AG04449 (cell line): ENCODE measurements around the gene MRE11.

Experiments used
- CTCF ChIA-PET: fragments of 350-600 bp; formaldehyde crosslinking; extraction: SDS; loops from one replicate; lab custom pipeline; 2021; ENCODE audit warnings: antibody characterized with exemption; lab: Yijun Ruan, JAX
- POLR2A ChIA-PET: fragments of 400-600, 350-600 bp; formaldehyde crosslinking; extraction: SDS; loops from one replicate; lab custom pipeline; 2020; ENCODE audit warnings: antibody characterized with exemption, inconsistent platforms; lab: Yijun Ruan, JAX
- DNase-seq: peaks from one replicate; pipeline ENCODE4 v3.0.0-alpha.2; 2010; ENCODE audit warnings: low read depth, low spot score
- H3K4me3 ChIP-seq: 2 replicates; pipeline ENCODE4 v1.5.1; 2011; ENCODE audit warnings: low read depth, mild to moderate bottlenecking, control low read depth, low read length
- TF ChIP-seq, protein P1 (sequence below): IDR thresholded peaks from one replicate; pipeline ENCODE4 v1.5.1; 2011; ENCODE audit warnings: mild to moderate bottlenecking, moderate library complexity, low read length, control low read depth, inconsistent platforms; ENCODE audit not compliant: insufficient read depth; ENCODE audit errors: missing control alignments

MRE11 gene

DNA sequence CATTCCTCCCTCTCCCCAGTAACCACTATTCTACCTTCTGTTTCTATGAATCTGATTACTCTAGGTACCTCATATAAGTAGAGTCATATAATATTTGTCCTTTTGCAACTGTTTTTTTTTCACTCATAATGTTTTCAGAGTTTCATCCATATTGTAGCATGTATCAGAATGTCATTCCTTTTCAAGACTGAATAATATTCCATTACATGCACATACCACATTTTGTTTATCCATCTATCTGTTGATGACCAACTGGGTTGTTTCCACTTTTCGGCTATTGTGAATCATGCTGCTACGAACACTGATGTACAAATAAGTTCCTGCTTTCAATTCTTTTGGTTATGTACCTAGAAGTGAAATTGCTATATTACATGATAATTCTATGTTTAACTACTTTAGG, 40.7 kb downstream of the MRE11 start:
- ChIA-PET POLR2A (no interaction called here), CTCF (no interaction called here)
- TF ChIP-seq, protein P1, sequence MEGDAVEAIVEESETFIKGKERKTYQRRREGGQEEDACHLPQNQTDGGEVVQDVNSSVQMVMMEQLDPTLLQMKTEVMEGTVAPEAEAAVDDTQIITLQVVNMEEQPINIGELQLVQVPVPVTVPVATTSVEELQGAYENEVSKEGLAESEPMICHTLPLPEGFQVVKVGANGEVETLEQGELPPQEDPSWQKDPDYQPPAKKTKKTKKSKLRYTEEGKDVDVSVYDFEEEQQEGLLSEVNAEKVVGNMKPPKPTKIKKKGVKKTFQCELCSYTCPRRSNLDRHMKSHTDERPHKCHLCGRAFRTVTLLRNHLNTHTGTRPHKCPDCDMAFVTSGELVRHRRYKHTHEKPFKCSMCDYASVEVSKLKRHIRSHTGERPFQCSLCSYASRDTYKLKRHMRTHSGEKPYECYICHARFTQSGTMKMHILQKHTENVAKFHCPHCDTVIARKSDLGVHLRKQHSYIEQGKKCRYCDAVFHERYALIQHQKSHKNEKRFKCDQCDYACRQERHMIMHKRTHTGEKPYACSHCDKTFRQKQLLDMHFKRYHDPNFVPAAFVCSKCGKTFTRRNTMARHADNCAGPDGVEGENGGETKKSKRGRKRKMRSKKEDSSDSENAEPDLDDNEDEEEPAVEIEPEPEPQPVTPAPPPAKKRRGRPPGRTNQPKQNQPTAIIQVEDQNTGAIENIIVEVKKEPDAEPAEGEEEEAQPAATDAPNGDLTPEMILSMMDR, result no peak
- DNase-seq, result no peak
- no peak overlapping the region for H3K4me3 ChIP-seq

DNA sequence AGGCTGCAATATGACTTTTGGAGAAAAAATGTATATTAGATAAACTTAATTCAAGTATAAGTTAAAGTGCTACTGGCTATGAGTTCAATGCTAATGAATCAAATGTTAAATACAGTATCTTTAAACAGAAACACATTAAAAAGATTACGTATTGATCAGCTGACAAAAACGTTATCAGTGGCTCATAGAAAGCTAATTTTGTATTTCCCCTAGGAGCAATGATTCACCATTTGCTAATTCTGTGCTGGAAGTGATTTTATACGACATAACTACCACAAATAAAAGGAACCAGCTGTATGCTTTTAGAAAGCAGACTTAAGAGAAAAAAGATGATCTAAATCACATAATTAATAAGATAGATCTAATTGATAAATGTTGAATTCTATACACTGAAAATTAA, 43.6 kb downstream of the MRE11 start:
- no peak overlapping the region for H3K4me3 ChIP-seq
- ChIA-PET POLR2A (no interaction called here), CTCF (interaction anchor here (1.7 to 2.3 kb wide), 2 partner anchors 267 to 555 kb away, joined by 7 to 10 read pairs; no protein-coding TSS in a partner anchor)
- TF ChIP-seq, protein P1, result no peak
- DNase-seq, result no peak

DNA sequence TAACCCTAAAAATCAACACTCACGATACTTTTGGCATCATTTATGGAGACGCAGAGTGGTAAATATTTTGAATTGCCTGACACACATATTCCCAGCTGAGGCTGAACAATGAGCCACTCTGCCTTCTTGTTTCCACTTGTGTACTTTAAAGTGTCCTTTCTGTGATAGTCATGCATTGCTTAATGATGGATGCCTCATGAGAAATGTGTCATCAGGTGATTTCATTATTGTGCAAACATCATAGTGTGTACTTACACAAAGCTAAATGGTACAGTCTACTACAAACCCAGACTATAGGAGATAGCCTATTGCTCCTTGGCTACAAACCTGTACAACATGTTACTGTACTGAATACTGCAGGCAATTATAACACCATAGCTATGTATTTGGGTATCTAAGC, 44.2 kb downstream of the MRE11 start:
- ChIA-PET POLR2A (no interaction called here), CTCF (interaction anchor here (1.9 to 2.3 kb wide), 2 partner anchors 30 to 266 kb away, joined by 5 to 7 read pairs; no protein-coding TSS in a partner anchor)
- no peak for DNase-seq
- TF ChIP-seq, protein P1, result no peak
- no peak overlapping the region for H3K4me3 ChIP-seq

DNA sequence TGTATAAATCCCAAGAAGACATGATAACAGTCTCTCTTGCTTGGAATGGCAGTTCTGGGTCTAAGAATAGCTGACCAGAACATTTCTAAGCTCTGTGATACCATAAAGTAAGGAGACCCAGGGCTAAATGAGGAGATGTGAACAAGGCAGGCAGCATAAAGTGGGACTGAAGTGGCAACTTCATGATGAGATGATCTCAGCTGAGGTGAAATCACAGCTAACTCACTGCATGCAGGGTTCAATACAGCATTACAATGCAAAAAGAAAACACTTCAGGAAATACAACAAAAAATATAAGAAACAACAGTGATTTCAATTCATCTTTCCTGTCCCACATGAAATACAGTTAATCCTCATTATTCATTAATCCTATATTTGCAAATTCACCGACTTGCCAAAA, 44.6 kb downstream of the MRE11 start:
- CTCF ChIA-PET, result interaction anchor here (1.9 kb wide), 1 partner anchor 30 kb away, joined by 5 read pairs; no protein-coding TSS in a partner anchor
- DNase-seq, result no peak

DNA sequence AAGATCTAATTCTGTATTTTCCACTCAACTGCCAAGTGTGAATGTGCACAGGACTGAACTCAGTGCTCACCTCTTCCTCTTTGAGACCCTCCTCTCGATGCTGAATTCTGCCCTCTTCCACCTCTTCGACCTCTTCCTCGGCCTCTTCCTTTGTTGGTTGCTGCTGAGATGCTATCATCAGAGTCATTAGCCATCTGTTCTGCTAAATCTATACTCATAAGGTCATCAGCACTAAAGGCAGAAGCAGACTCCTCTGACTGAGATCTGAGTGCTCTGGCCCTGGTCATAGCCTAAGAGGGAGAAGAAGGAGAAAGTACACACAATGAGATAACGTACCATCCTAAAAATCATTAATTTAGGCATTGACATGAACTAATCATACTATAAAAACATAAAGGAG, 46.5 kb downstream of the MRE11 start:
- TF ChIP-seq, protein P1, result no peak
- ChIA-PET POLR2A (no interaction called here), CTCF (no interaction called here)
- no peak for DNase-seq
- no peak overlapping the region for H3K4me3 ChIP-seq

More for the DNA sequence above, 44.6 kb downstream of the MRE11 start:
- H3K4me3 ChIP-seq, result no peak overlapping the region
- TF ChIP-seq, protein P1, result no peak
- POLR2A ChIA-PET, result no interaction called here

DNA sequence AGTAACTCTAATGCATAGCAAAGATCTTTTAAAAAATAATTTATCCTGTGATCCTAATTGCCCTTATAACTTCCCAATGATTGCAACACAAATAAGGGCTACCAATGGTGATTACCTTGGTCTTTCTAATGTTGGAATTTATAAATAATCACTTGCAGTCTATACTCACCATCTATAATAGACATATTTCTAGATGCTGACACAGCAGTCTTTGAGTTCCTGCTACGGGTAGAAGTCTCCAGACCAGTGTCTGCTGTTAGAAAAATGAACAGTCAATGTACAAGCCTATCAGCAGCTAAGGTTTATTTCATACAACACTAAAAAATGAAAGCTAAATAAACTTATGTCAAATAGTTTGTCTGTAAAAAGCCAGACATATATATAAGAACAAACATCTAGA, 48.0 kb downstream of the MRE11 start:
- TF ChIP-seq, protein P1, result no peak
- ChIA-PET POLR2A (no interaction called here), CTCF (interaction anchor here (1.5 to 1.6 kb wide), 2 partner anchors 11 to 74 kb away, joined by 3 to 5 read pairs; no protein-coding TSS in a partner anchor)
- H3K4me3 ChIP-seq, result no peak overlapping the region
- no peak for DNase-seq
